ENCODE data around the gene FOXJ1.
A peak's percentile ranks its signal among the peaks of the same experiment; 100 is the strongest.

FOXJ1 gene

GRCh38 chr17:76125391-76125675, 15.7 kb downstream of the FOXJ1 start:
- ATAC-seq (no peak), DNase-seq (no peak)
- Mint-ChIP-seq H3K9me3 (no peaks in the 10 kb centered on the region), H3K27me3 (no peaks in the 10 kb centered on the region), H3K4me3 (no peak overlapping the region), H3K27ac (no peak overlapping the region), H3K36me3 (ENCODE audit: low read depth) (no peaks in the 10 kb centered on the region), H3K4me1 (peaks cover 21% of the 10 kb centered on the region)

- Mint-ChIP-seq H3K4me3 (no peak overlapping the region), H3K36me3 (ENCODE audit: low read depth) (no peaks in the 10 kb centered on the region), H3K27ac (peak overlapping the region; percentile 11), H3K9me3 (no peaks in the 10 kb centered on the region), H3K4me1 (peaks cover 21% of the 10 kb centered on the region), H3K27me3 (no peaks in the 10 kb centered on the region)
- ATAC-seq (no peak), DNase-seq (peak; percentile 24)
Observed at GRCh38 chr17:76124582-76125390, 16.3 kb downstream of the FOXJ1 start.

GRCh38 chr17:76123749-76124581, 17.1 kb downstream of the FOXJ1 start:
- H3K4me1 Mint-ChIP-seq = peaks cover 21% of the 10 kb centered on the region
- no peaks in the 10 kb centered on the region for H3K36me3 Mint-ChIP-seq (ENCODE audit: low read depth)
- no peaks in the 10 kb centered on the region for H3K9me3 Mint-ChIP-seq
- no peak overlapping the region for H3K27ac Mint-ChIP-seq
- H3K27me3 Mint-ChIP-seq = no peaks in the 10 kb centered on the region
- H3K4me3 Mint-ChIP-seq = no peak overlapping the region
- DNase-seq = no peak
- ATAC-seq = no peak

GRCh38 chr17:76123191-76123499, 17.9 kb downstream of the FOXJ1 start:
- H3K9me3 Mint-ChIP-seq = no peaks in the 10 kb centered on the region
- H3K27ac Mint-ChIP-seq = peak overlapping the region; percentile 35
- H3K27me3 Mint-ChIP-seq = no peaks in the 10 kb centered on the region
- H3K36me3 Mint-ChIP-seq (ENCODE audit: low read depth) = no peaks in the 10 kb centered on the region
- no peak for ATAC-seq
- H3K4me3 Mint-ChIP-seq = no peak overlapping the region
- DNase-seq = no peak
- peaks cover 21% of the 10 kb centered on the region for H3K4me1 Mint-ChIP-seq

- peak overlapping the region; percentile 74 for H3K27ac Mint-ChIP-seq
- no peak for ATAC-seq
- H3K36me3 Mint-ChIP-seq (ENCODE audit: low read depth) = no peaks in the 10 kb centered on the region
- no peaks in the 10 kb centered on the region for H3K27me3 Mint-ChIP-seq
- H3K9me3 Mint-ChIP-seq = no peaks in the 10 kb centered on the region
- DNase-seq = no peak
- H3K4me3 Mint-ChIP-seq = no peak overlapping the region
- H3K4me1 Mint-ChIP-seq = peaks cover 21% of the 10 kb centered on the region
Observed at GRCh38 chr17:76122431-76123190, 18.4 kb downstream of the FOXJ1 start.

GRCh38 chr17:76121932-76122430, 19.1 kb downstream of the FOXJ1 start:
- H3K9me3 Mint-ChIP-seq = no peaks in the 10 kb centered on the region
- H3K27me3 Mint-ChIP-seq = no peaks in the 10 kb centered on the region
- peaks cover 18% of the 10 kb centered on the region for H3K4me1 Mint-ChIP-seq
- H3K36me3 Mint-ChIP-seq (ENCODE audit: low read depth) = no peaks in the 10 kb centered on the region
- no peak overlapping the region for H3K4me3 Mint-ChIP-seq
- ATAC-seq = no peak
- peak overlapping the region; percentile 74 for H3K27ac Mint-ChIP-seq
- peak; percentile 38 for DNase-seq

- Mint-ChIP-seq H3K36me3 (ENCODE audit: low read depth) (no peaks in the 10 kb centered on the region), H3K27ac (no peak overlapping the region), H3K4me1 (peaks cover 8% of the 10 kb centered on the region), H3K27me3 (no peaks in the 10 kb centered on the region), H3K4me3 (no peak overlapping the region), H3K9me3 (no peaks in the 10 kb centered on the region)
- no peak for DNase-seq
- no peak for ATAC-seq
Observed at GRCh38 chr17:76120658-76121008, 20.4 kb downstream of the FOXJ1 start.

- H3K4me1 Mint-ChIP-seq = peaks cover 8% of the 10 kb centered on the region
- H3K27me3 Mint-ChIP-seq = no peaks in the 10 kb centered on the region
- no peaks in the 10 kb centered on the region for H3K36me3 Mint-ChIP-seq (ENCODE audit: low read depth)
- no peak overlapping the region for H3K27ac Mint-ChIP-seq
- no peaks in the 10 kb centered on the region for H3K9me3 Mint-ChIP-seq
- no peak overlapping the region for H3K4me3 Mint-ChIP-seq
- no peak for ATAC-seq
- DNase-seq = no peak
Observed at GRCh38 chr17:76119409-76120371, 21.4 kb downstream of the FOXJ1 start.

GRCh38 chr17:76115138-76115754, 25.8 kb downstream of the FOXJ1 start:
- Mint-ChIP-seq H3K36me3 (ENCODE audit: low read depth) (no peaks in the 10 kb centered on the region), H3K27ac (no peak overlapping the region), H3K9me3 (no peaks in the 10 kb centered on the region), H3K4me3 (no peak overlapping the region), H3K4me1 (no peaks in the 10 kb centered on the region), H3K27me3 (no peaks in the 10 kb centered on the region)
- ATAC-seq = no peak
- DNase-seq = no peak

GRCh38 chr17:76111956-76112355, 29.1 kb downstream of the FOXJ1 start:
- H3K4me1 Mint-ChIP-seq = no peaks in the 10 kb centered on the region
- H3K36me3 Mint-ChIP-seq (ENCODE audit: low read depth) = no peaks in the 10 kb centered on the region
- no peak for ATAC-seq
- no peaks in the 10 kb centered on the region for H3K27me3 Mint-ChIP-seq
- DNase-seq = no peak
- no peak overlapping the region for H3K4me3 Mint-ChIP-seq
- H3K9me3 Mint-ChIP-seq = no peaks in the 10 kb centered on the region
- H3K27ac Mint-ChIP-seq = no peak overlapping the region

- Mint-ChIP-seq H3K4me3 (no peak overlapping the region), H3K27me3 (no peaks in the 10 kb centered on the region), H3K9me3 (no peaks in the 10 kb centered on the region), H3K36me3 (ENCODE audit: low read depth) (no peaks in the 10 kb centered on the region), H3K4me1 (peaks cover 12% of the 10 kb centered on the region), H3K27ac (no peak overlapping the region)
- ATAC-seq = no peak
- DNase-seq = no peak
Observed at GRCh38 chr17:76107509-76107908, 33.5 kb downstream of the FOXJ1 start.

- peak overlapping the region; percentile 3 for H3K27ac Mint-ChIP-seq
- H3K4me1 Mint-ChIP-seq = peaks cover 17% of the 10 kb centered on the region
- H3K36me3 Mint-ChIP-seq (ENCODE audit: low read depth) = no peaks in the 10 kb centered on the region
- DNase-seq (no peak), ATAC-seq (no peak)
- H3K27me3 Mint-ChIP-seq = no peaks in the 10 kb centered on the region
- H3K4me3 Mint-ChIP-seq = no peak overlapping the region
- H3K9me3 Mint-ChIP-seq = no peaks in the 10 kb centered on the region
Observed at GRCh38 chr17:76106703-76107102, 34.3 kb downstream of the FOXJ1 start.

- Mint-ChIP-seq H3K9me3 (no peaks in the 10 kb centered on the region), H3K4me3 (peak overlapping the region; percentile 96), H3K27ac (peak overlapping the region; percentile 95), H3K36me3 (ENCODE audit: low read depth) (peaks cover 7% of the 10 kb centered on the region), H3K27me3 (no peaks in the 10 kb centered on the region), H3K4me1 (peaks cover 19% of the 10 kb centered on the region)
- DNase-seq (no peak), ATAC-seq (no peak)
Observed at GRCh38 chr17:76104896-76105231, 36.2 kb downstream of the FOXJ1 start.

Measured in activated naive CD8-positive, alpha-beta T cell treated with anti-CD3 and anti-CD28 coated beads, Interleukin-2, amount 50 U/mL, for 24 hours (primary cell).